HEK293 (cell line): ENCODE data around the gene LYZL4.

ENCODE experiments used
- CTCF ChIA-PET: fragments of 350-600 bp; formaldehyde crosslinking; extraction: SDS; loops from one replicate; lab custom pipeline; 2021; ENCODE audit warnings: antibody characterized with exemption; lab: Yijun Ruan, JAX
- POLR2A ChIA-PET: fragments of 300-600 bp; formaldehyde crosslinking; extraction: SDS; loops from one replicate; lab custom pipeline; 2020; ENCODE audit warnings: antibody characterized with exemption, inconsistent platforms; lab: Yijun Ruan, JAX
- H3K27ac ChIP-seq: fragments of 200-500 bp; sonication (Bioruptor generic); 2 replicates; pipeline ENCODE4 v1.5.1; 2014; ENCODE audit warnings: low read depth, low read length, control low read depth, inconsistent platforms; ENCODE audit errors: extremely low read depth
- H3K36me3 ChIP-seq, 2 experiments: fragments of 200-500 bp in 1 of 2; sonication (Bioruptor generic) in 1 of 2; 1 replicate in 1 of 2; 2 replicates in 1 of 2; pipeline ENCODE4 v1.5.1; 2014 to 2017; ENCODE audit warnings: inconsistent platforms in 2 of 2, low read length in 2 of 2; ENCODE audit not compliant: control insufficient read depth in 2 of 2, insufficient read depth in 1 of 2
- H3K4me1 ChIP-seq: fragments of 200-500 bp; sonication (Bioruptor generic); 2 replicates; pipeline ENCODE4 v1.5.1; 2014; ENCODE audit warnings: mild to moderate bottlenecking, low read length, inconsistent platforms; ENCODE audit not compliant: control insufficient read depth, insufficient read depth
- H3K4me3 ChIP-seq: 2 replicates; pipeline ENCODE4 v1.5.1; 2011; ENCODE audit warnings: low read depth, mild to moderate bottlenecking, control low read depth, low read length, moderate library complexity
- H3K9me3 ChIP-seq: fragments of 200-500 bp; sonication (Bioruptor generic); 2 replicates; pipeline ENCODE4 v1.5.1; 2014; ENCODE audit warnings: low read depth, low read length, inconsistent platforms; ENCODE audit not compliant: control insufficient read depth, insufficient read depth
- BCL11B ChIP-seq: fragments of 450-650 bp; formaldehyde crosslinking; IDR thresholded peaks from 2 replicates; pipeline ENCODE4 v1.5.1; 2016; ENCODE audit warnings: low read depth, missing biosample characterization, missing genetic modification characterization
- EGR2 ChIP-seq: fragments of 450-650 bp; formaldehyde crosslinking; IDR thresholded peaks from 2 replicates; pipeline ENCODE4 v1.5.1; 2016; ENCODE audit warnings: low read depth, missing biosample characterization, missing genetic modification characterization
- FEZF1 ChIP-seq: fragments of 450-650 bp; formaldehyde crosslinking; IDR thresholded peaks from 2 replicates; pipeline ENCODE4 v1.5.1; 2016; ENCODE audit warnings: missing biosample characterization, missing genetic modification characterization
- PRDM10 ChIP-seq: fragments of 450-650 bp; formaldehyde crosslinking; IDR thresholded peaks from 2 replicates; pipeline ENCODE4 v1.5.1; 2016; ENCODE audit warnings: missing biosample characterization, missing genetic modification characterization
- SCRT1 ChIP-seq: fragments of 450-650 bp; formaldehyde crosslinking; IDR thresholded peaks from 2 replicates; pipeline ENCODE4 v1.5.1; 2016; ENCODE audit warnings: missing biosample characterization, missing genetic modification characterization, borderline replicate concordance
- SP7 ChIP-seq: fragments of 450-650 bp; formaldehyde crosslinking; IDR thresholded peaks from 2 replicates; pipeline ENCODE4 v1.5.1; 2016; ENCODE audit warnings: missing biosample characterization, missing genetic modification characterization
- TSHZ1 ChIP-seq: fragments of 450-650 bp; formaldehyde crosslinking; IDR thresholded peaks from 2 replicates; pipeline ENCODE4 v1.5.1; 2016; ENCODE audit warnings: missing biosample characterization, missing genetic modification characterization, borderline replicate concordance
- ZBTB8A ChIP-seq: fragments of 450-650 bp; formaldehyde crosslinking; IDR thresholded peaks from 2 replicates; pipeline ENCODE4 v1.5.1; 2016; ENCODE audit warnings: missing biosample characterization, missing genetic modification characterization
- ZFHX2 ChIP-seq: fragments of 450-650 bp; formaldehyde crosslinking; conservative IDR thresholded peaks from 2 replicates; pipeline ENCODE4 v1.5.1; 2016; ENCODE audit warnings: missing biosample characterization, missing genetic modification characterization
- ZIC2 ChIP-seq: fragments of 450-650 bp; formaldehyde crosslinking; IDR thresholded peaks from 2 replicates; pipeline ENCODE4 v1.5.1; 2016; ENCODE audit warnings: missing biosample characterization, missing genetic modification characterization
- ZNF132 ChIP-seq: fragments of 450-650 bp; formaldehyde crosslinking; IDR thresholded peaks from 2 replicates; pipeline ENCODE4 v1.5.1; 2017; ENCODE audit warnings: missing biosample characterization, missing genetic modification characterization, borderline replicate concordance
- ZNF211 ChIP-seq: fragments of 450-650 bp; formaldehyde crosslinking; IDR thresholded peaks from 2 replicates; pipeline ENCODE4 v1.5.1; 2016; ENCODE audit warnings: low read depth, missing biosample characterization, missing genetic modification characterization
- ZNF23 ChIP-seq: fragments of 450-650 bp; formaldehyde crosslinking; IDR thresholded peaks from 2 replicates; pipeline ENCODE4 v1.5.1; 2016; ENCODE audit warnings: missing biosample characterization, missing genetic modification characterization, borderline replicate concordance
- ZNF274 ChIP-seq, 2 experiments: fragments of 200-500 bp in 1 of 2; fragments of 450-650 bp in 1 of 2; sonication (Bioruptor generic) in 1 of 2; formaldehyde crosslinking in 1 of 2; IDR thresholded peaks; 2 replicates each; pipeline versions ENCODE4 v1.5.1 to v1.6.1; 2014 to 2016; ENCODE audit warnings: borderline replicate concordance in 1 of 2, inconsistent platforms in 1 of 2, low read length in 1 of 2, missing biosample characterization in 1 of 2, missing genetic modification characterization in 1 of 2
- ZNF362 ChIP-seq: fragments of 450-650 bp; formaldehyde crosslinking; IDR thresholded peaks from 2 replicates; pipeline ENCODE4 v1.5.1; 2016; ENCODE audit warnings: missing biosample characterization, missing genetic modification characterization
- ZNF398 ChIP-seq: fragments of 450-650 bp; formaldehyde crosslinking; IDR thresholded peaks from 2 replicates; pipeline ENCODE4 v1.5.1; 2017; ENCODE audit warnings: missing biosample characterization, missing genetic modification characterization
- ZNF404 ChIP-seq: fragments of 450-650 bp; formaldehyde crosslinking; IDR thresholded peaks from 2 replicates; pipeline ENCODE4 v1.5.1; 2017; ENCODE audit warnings: missing biosample characterization, missing genetic modification characterization
- ZNF629 ChIP-seq: fragments of 450-650 bp; formaldehyde crosslinking; IDR thresholded peaks from 2 replicates; pipeline ENCODE4 v1.5.1; 2017; ENCODE audit warnings: missing biosample characterization, missing genetic modification characterization
- ZNF658 ChIP-seq: fragments of 450-650 bp; formaldehyde crosslinking; IDR thresholded peaks from 2 replicates; pipeline ENCODE4; 2016; ENCODE audit warnings: missing biosample characterization, missing genetic modification characterization
- ZNF664 ChIP-seq: fragments of 450-650 bp; formaldehyde crosslinking; IDR thresholded peaks from 2 replicates; pipeline ENCODE4 v1.5.1; 2016; ENCODE audit warnings: missing biosample characterization, missing genetic modification characterization
- ZNF777 ChIP-seq: fragments of 450-650 bp; formaldehyde crosslinking; IDR thresholded peaks from 2 replicates; pipeline ENCODE4 v1.5.1; 2017; ENCODE audit warnings: missing biosample characterization, missing genetic modification characterization, borderline replicate concordance
- ZNF792 ChIP-seq: fragments of 450-650 bp; formaldehyde crosslinking; IDR thresholded peaks from 2 replicates; pipeline ENCODE4 v1.5.1; 2016; ENCODE audit warnings: missing biosample characterization, missing genetic modification characterization
- TF ChIP-seq, protein P1 (sequence below): fragments of 450-650 bp; formaldehyde crosslinking; IDR thresholded peaks from 2 replicates; pipeline ENCODE4 v1.5.1; 2016; ENCODE audit warnings: missing biosample characterization, missing genetic modification characterization
- TF ChIP-seq, protein P2 (sequence below): fragments of 450-650 bp; formaldehyde crosslinking; IDR thresholded peaks from 2 replicates; pipeline ENCODE4 v1.5.1; 2017; ENCODE audit warnings: missing biosample characterization, missing genetic modification characterization

LYZL4 gene

GRCh38 chr3:42376344-42376798, 34.0 kb downstream of the LYZL4 start:
- H3K36me3 ChIP-seq = no peaks in the 10 kb centered on the region
- H3K9me3 ChIP-seq = no peaks in the 10 kb centered on the region
- no peak overlapping the region for H3K4me3 ChIP-seq
- CTCF ChIA-PET = no interaction called here
- POLR2A ChIA-PET = no interaction called here
- no peaks in the 10 kb centered on the region for H3K4me1 ChIP-seq
- H3K27ac ChIP-seq = no peak overlapping the region
- TF ChIP-seq SP7 (tag by site-specific recombination) (no peak), SCRT1 (no peak), EGR2 (tag by site-specific recombination) (no peak), BCL11B (tag by site-specific recombination) (no peak), ZIC2 (tag by site-specific recombination) (0 out of 2 replicates have a peak, but pooled peaks have one; percentile 26), ZNF629 (no peak), ZNF211 (tag by site-specific recombination) (no peak), TSHZ1 (tag by site-specific recombination) (no peak), ZNF792 (tag by site-specific recombination) (no peak), PRDM10 (tag by site-specific recombination) (0 out of 2 replicates have a peak, but pooled peaks have one; percentile 14), ZNF777 (tag by site-specific recombination) (no peak), ZNF658 (tag by site-specific recombination) (no peak), ZBTB8A (tag by site-specific recombination) (no peak), FEZF1 (tag by site-specific recombination) (peak; percentile 62), ZFHX2 (peak; percentile 30), ZNF398 (tag by site-specific recombination) (no peak), ZNF362 (tag by site-specific recombination) (no peak), ZNF132 (tag by site-specific recombination) (no peak), ZNF404 (tag by site-specific recombination) (no peak), ZNF23 (tag by site-specific recombination) (no peak), ZNF664 (tag by site-specific recombination) (no peak), ZNF274 (IDR thresholded peaks at IDR 0.05; ENCODE audit: low read length) (no peak), ZNF274 (tag by site-specific recombination; IDR thresholded peaks at IDR 0.05; ENCODE audit: borderline replicate concordance) (no peak)
- TF ChIP-seq, protein P1, sequence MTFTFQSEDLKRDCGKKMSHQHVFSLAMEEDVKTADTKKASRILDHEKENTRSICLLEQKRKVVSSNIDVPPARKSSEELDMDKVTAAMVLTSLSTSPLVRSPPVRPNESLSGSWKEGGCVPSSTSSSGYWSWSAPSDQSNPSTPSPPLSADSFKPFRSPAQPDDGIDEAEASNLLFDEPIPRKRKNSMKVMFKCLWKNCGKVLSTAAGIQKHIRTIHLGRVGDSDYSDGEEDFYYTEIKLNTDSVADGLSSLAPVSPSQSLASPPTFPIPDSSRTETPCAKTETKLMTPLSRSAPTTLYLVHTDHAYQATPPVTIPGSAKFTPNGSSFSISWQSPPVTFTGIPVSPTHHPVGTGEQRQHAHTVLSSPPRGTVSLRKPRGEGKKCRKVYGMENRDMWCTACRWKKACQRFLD (tag by site-specific recombination) = no peak
- TF ChIP-seq, protein P2, sequence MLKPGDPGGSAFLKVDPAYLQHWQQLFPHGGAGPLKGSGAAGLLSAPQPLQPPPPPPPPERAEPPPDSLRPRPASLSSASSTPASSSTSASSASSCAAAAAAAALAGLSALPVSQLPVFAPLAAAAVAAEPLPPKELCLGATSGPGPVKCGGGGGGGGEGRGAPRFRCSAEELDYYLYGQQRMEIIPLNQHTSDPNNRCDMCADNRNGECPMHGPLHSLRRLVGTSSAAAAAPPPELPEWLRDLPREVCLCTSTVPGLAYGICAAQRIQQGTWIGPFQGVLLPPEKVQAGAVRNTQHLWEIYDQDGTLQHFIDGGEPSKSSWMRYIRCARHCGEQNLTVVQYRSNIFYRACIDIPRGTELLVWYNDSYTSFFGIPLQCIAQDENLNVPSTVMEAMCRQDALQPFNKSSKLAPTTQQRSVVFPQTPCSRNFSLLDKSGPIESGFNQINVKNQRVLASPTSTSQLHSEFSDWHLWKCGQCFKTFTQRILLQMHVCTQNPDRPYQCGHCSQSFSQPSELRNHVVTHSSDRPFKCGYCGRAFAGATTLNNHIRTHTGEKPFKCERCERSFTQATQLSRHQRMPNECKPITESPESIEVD (tag by site-specific recombination) = peak; percentile 39; the same call in 1 of the 2 replicates
